DMS153 treated with DMSO at 0.1 percent for 48 hours (cell line): Measurements from ENCODE around the gene CSK.

ENCODE experiments used
- DNase-seq: peaks from one replicate; lab custom pipeline; 2025; ENCODE audit not compliant: unreplicated experiment; lab: John Stamatoyannopoulos, UW

Gene CSK

GRCh38 chr15:74824976-74825375, 43.1 kb downstream of the CSK start:
- DNase-seq = no peak

DNA sequence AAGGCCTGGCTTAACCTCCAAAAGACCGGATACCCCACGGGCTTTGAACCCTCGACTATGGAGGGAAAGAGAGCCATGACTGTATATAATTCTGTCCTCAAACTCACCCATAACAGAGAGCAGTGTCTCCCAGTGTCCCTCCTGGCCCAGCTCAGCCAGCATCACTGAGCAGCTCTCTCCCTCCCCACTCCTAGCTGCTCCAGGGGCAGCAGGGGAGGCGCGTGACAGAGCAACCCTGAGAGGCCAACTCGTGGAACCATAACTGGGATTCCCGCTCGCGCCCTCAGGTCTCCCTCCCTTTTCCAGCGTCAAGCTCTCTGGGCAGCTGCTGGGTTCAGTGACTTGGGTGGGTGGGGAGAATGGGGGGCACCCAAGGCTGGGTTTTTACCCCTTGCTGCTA, 44.0 kb downstream of the CSK start:
- no peak for DNase-seq

DNA sequence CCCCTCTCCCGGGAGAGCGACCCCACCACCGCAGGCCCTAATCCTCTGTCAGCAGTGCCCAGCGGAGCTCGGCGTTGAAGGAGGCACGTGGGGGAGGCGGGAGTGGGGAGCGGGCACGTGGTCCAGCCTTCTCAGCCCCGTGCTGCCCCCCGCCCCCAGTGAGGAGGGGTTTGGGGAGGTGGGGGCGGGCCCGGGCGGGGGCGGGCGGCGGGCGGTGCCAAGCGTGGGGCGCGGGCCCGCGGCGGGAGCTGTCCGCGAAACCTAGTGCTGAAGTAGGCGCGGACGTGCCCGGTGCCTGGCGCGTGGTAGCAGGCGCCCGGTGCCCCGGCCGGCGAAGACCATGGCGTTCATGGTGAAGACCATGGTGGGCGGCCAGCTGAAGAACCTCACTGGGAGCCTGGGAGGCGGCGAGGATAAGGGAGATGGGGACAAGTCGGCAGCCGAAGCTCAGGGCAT, 44.5 kb downstream of the CSK start, which contains the start of gene CPLX3:
Gene CPLX3 (plus strand): TSS at position 264 of the 456 bp plus-strand sequence. CDS start 77 bp downstream, at position 341.
- DNase-seq = no peak

DNA sequence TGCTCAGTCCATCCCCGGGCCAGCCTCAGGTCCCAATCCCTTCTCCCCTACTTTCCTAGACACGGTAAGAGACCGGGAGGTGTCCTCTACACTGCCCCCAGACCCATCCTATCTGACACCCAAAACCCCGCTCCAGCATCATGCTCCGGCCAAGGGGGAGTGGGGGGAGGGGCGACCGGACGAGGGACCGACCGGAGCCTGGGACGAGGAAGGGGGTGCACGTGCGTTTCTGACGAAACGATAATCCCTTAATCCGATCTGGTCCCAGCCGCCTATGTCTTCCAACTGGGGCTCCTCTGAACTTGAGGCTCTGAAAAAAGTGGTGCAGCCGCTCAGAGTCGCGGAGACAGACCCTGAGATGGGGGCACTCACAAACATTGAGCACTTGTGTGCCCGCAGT, 45.0 kb downstream of the CSK start:
- no peak for DNase-seq

- no peak for DNase-seq
Measured at GRCh38 chr15:74827614-74828013, 45.7 kb downstream of the CSK start.

DNA sequence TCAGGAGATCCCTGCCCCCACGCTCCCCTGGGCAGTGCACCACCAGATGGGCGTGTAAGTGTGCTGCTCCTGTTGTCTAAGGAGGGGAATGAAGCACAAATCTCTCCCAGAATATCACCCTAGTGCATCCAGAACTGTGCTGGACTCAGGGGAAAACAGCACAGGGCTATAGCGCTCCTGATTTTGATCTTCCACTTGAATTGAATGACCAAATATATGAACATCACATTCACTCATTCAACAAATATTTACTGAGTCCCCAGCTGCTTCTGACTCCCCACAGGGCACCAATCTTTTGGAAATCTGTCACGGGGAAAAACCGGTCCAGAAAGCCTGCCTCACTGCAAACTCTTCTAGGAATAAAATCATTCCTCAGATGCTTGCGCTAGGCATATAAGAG, 47.0 kb downstream of the CSK start:
- DNase-seq = no peak

DNA sequence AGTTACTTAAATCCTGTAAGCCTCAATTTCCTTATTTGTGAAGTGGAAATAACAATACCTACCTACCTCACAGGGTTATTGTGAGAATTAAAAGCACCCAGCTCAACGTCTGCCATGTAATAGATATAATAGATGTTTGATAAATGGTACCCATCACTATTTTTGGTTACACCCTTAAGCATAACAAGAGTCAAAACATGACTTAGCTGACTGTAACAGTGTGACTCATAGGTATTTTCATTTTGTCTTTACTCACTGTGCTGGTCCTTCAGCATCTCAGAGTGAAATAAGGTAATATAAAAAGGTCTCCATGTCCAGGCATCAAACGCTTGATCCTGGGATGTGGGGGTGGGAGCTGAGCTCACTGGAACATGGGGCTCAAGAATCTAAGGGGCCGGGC, 47.6 kb downstream of the CSK start:
- DNase-seq = no peak

GRCh38 chr15:74829991-74830390, 48.1 kb downstream of the CSK start:
- no peak for DNase-seq

DNA sequence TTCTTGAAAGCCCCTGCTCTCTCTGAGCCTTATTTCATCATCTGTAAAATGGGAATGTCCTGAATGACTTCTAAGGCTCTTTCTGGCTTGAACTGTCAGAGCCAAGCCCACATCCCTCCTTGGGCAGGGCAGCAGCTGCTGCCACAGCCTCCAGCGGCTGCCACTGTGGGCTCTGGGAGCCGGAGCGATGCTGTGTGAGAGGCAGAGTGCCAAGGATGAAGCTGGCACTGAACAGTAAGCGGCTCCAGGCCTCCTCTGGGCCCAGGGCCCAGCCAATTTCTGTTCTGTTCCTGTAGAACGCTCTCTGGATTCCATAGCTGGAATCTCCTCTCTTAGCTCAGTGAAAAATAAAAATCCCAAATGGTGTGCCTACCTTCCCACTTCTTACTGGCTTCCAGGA, 49.0 kb downstream of the CSK start:
- no peak for DNase-seq

- DNase-seq = no peak
Measured at GRCh38 chr15:74831813-74832495, 50.1 kb downstream of the CSK start.

DNA sequence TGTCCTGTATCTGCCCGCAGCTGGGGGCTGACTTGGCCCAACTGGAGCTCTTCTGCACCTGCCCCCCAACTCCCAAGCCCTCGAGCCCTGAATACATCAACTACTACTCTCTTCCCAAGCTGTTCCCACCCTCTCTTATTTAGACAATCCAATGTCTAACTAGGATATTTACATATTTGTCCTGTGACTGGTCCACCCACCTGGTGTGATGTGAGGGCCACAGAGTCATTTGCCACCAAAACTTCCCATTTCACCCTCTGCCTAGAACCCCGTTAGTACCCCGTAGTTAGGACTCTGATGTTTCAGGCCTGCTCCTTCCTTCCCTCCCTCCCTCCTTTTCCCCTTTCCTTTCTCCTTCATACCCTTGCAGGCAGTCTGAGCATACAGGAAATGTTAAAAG, 50.9 kb downstream of the CSK start:
- DNase-seq = no peak

- no peak for DNase-seq
Measured at GRCh38 chr15:74833376-74834107, 51.7 kb downstream of the CSK start.

DNA sequence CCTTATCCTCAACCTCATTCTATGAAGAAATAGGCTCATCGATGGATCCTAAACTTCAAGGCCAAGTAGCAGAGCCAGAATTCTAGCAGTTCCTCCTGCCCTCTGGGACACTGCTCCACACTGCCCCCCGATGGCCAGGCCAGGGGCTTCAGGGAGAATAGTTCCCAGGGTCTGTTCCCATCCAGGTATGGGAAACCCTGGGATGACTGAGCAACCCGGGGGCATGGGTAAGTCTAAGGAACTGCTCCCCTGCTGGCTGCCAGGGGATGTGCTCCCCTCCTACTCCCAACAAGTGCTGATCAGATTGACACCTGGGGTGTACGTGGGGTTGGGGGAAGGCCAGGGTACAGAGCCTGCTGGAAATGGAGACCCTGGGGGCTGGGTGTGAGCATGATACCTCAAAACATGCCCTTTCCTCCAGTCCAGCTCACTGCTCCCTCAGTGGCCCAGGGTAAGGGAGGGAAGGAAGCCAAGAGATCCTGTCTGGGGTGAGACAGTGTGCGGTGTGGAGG, 53.5 kb downstream of the CSK start:
- DNase-seq = no peak

GRCh38 chr15:74836846-74837245, 55.0 kb downstream of the CSK start:
- DNase-seq = no peak

GRCh38 chr15:74837482-74838136, 55.7 kb downstream of the CSK start:
- DNase-seq = no peak

DNA sequence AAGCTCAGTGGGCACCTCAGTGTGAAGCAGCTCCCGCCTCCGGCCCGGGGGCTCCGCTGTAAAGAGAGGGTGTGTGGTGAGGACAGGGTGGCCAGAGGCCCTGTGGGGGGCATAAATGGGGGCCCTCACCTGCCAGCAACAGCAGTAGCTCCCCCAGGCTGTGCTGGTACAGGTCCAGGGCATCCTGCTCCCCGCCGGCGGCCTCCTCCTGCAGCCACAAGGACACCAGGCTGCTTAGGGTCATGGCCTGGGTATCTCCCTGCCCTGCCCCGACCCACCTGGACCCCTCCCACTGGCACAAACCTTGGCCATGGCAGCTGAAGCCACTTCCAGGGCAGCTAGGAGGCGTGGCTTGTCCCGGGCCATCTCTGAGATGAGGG, 56.2 kb downstream of the CSK start:
- DNase-seq = no peak

DNA sequence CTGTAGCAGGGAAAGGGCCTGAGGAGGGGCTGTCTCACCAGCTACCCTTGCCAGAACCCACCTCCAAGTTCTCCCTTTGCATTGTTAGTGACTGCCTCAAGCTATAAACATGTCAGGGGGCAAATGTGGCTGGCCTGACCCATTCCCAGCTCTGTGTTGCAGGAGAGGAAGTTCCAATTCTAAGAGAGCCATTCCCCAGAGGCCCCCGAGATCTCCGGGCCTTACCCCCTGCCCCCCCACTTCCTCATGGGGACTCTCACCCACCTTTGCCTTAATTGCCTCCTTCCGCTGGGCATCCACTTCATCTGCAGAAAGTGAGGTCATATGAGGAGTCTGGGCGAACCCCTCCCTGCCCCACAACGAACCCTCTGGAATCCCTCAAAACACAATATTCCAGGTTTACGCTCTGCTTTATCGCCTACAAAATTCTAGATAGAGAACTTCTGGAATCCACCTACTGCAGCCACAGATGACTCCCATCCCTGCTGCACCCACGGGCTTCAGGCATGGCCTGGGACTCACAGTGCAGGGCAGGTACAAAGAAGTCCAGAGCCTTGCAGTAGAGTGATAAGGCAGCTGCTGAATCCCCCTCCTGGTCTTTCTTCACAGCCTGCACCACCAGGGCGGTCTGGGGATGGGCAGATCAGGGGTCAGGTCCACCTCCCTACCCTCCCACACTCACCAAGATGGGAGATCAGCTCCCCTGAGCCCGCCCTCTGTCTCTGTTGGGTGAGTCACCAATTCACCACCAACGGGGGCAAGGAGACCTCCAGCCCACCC, 57.1 kb downstream of the CSK start:
- DNase-seq = no peak

GRCh38 chr15:74839526-74840395, 57.9 kb downstream of the CSK start:
- DNase-seq = no peak

DNA sequence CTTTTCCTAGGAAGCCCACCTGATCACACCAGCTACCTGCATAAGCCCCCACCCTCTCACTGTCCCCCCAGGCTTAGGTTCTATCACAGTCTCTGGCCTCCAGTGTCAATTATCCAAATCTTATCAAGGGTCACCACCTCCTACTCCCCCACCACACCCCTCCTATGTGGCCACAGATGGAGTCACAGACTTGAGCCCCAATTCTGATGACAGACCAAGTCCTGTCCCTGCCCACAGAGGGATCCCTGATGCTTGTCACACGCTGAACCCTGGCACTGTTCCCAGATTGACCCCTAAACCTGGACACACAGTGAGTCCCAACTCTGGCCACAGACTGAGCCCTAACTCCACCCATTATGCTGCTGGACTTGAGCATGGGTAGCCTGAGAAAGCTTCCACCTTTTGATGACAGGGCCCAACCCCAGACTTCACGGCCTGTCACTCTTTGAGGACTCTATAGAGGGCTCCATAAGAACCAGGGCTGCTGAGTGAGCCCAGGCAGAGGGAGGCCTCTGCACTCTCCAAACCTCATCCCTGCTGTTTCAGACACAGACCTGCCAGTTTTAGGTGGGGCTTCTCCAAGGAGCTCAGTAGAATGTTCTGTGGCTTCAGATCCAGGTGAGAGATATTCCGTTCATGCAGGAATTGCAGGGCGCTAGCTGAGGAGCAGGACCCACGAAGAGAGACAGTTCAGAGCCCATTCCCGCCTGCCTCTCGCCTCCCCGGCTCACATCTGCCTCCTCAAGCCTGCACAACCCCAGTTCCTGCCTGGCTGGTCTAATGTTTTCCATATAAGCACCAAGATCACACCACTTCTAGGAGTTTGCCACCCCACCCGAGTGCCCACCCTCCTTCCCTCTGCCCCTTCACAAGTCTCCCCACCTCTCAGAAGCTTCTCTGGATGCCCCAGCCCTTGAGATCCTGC, 59.2 kb downstream of the CSK start:
- DNase-seq = no peak
